ENCODE results near the gene PLXNB1. TPM values are rescaled to one million over a fixed set of nuclear protein-coding genes. Genes with fewer than 3 reads are reported as not detected.

PLXNB1 gene
- total RNA-seq, 1 experiment from 2014 or later, result 35.6 TPM

GRCh38 chr3:48404440-48405342 is 25.2 kb downstream of the PLXNB1 start:
- no peak for TF ChIP-seq ATF3 (IDR thresholded peaks at IDR 0.05)
- no peak for TF ChIP-seq YY1 (IDR thresholded peaks at IDR 0.05; ENCODE audit: extremely low read depth, insufficient replicate concordance, low read depth, low read length)
- no peak for TF ChIP-seq MAX (IDR thresholded peaks at IDR 0.05)
- no peak for TF ChIP-seq EZH2 (IDR thresholded peaks at IDR 0.05)
- ChIA-PET RAD21 (ENCODE audit: low non-redundant PET in 1 of 2, low total read pairs in 2 of 2, uncharacterized antibody in 2 of 2, unreplicated experiment in 2 of 2) (interaction anchor here in 1 of 2 experiments (1.4 kb wide), 1 partner anchor 32 kb away, joined by 3 read pairs; no protein-coding TSS in a partner anchor), POLR2A (interaction anchor here (0.6 kb wide), 1 partner anchor 605 kb away, joined by 3 read pairs; no protein-coding TSS in a partner anchor), CTCF (interaction anchor here (8.0 kb wide), 1 partner anchor 30 kb away, joined by 386 read pairs; no protein-coding TSS in a partner anchor)
- ATAC-seq (no peak), DNase-seq (ENCODE audit: low read depth, low spot score) (no peak)
- intact Hi-C loops (cut with micrococcal nuclease), result no loop called here
- H3K36me3 ChIP-seq (ENCODE audit: control insufficient read depth in 1 of 2, insufficient read depth in 2 of 2, low read length in 2 of 2), result peaks cover 2 to 3% of the 10 kb centered on the region in 2 experiments; a peak in 2 of 4 replicates
- no peak overlapping the region for H3K4me3 ChIP-seq (replicated peaks in 1 of 2; ENCODE audit: low read depth in 1 of 2, low read length in 2 of 2)
- no peak overlapping the region for H3K27ac ChIP-seq (ENCODE audit: low read depth, low read length)
- no peak overlapping the region for H3K4me2 ChIP-seq (ENCODE audit: low read length)
- H3K79me2 ChIP-seq (ENCODE audit: insufficient read depth, low read length), result no peaks in the 10 kb centered on the region
- no peaks in the 10 kb centered on the region for H4K20me1 ChIP-seq (ENCODE audit: insufficient read depth)
- no peaks in the 10 kb centered on the region for H3K9me3 ChIP-seq (ENCODE audit: control insufficient read depth in 1 of 2, insufficient read depth in 1 of 2, low read depth in 1 of 2, low read length in 2 of 2)
- H3K4me1 ChIP-seq (ENCODE audit: control insufficient read depth in 1 of 2, insufficient read depth in 2 of 2, low read length in 2 of 2), result peaks cover 14 to 39% of the 10 kb centered on the region in 2 experiments
- no peak overlapping the region for H3K9ac ChIP-seq (ENCODE audit: low read length)
- no peak overlapping the region for H2AFZ ChIP-seq (ENCODE audit: low read depth, low read length, poor library complexity, severe bottlenecking)
- no TSS peak for BruUV-seq (replicated peaks)
- H3K9me2 ChIP-seq (ENCODE audit: insufficient read depth), result no peaks in the 10 kb centered on the region
- H3K27me3 ChIP-seq (ENCODE audit: insufficient read depth, low read length), result no peaks in the 10 kb centered on the region
